Measurements from ENCODE around the gene HACD3.
"Not testable (repeated sequence)": the region's sequence is repeated elsewhere in the genome, so short reads cannot be mapped to it uniquely, and the experiment has no call there.

Gene HACD3

DNA sequence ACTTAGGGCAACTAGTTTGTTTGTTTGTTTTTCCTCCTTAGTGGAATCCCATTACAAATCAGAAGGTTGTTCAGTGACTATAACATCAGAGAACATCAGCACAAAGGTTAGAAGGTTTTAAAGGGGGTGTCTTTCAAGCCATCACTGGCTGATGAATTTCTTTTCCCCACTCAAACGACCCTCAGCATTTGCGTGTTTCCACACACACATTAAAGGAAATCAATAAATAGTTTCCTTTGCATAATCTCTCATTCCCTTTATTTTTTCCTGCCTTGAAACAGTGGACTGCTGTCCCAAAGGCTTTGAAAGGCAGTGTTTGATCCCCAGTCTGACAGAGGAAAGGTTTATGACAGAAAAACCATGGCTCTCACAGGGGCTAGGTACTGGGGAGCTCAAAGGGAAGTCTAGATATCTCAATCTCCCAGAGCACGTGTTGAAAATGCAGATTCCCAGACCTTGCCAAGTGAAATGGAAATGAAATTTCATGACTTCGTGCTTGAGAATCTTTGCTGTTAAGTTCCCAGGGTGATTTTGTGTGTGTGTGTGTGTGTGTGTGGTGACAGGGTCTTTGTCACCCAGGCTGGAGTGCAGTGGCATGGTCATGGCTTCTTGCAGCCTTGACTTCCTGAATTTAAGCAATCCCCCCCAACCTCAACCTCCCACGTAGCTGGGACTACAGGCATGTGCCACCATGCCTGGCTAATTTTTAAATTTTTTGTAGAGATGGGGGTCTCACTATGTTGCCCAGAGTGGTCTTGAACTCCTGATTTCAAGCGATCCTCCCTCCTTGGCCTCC is 82.9 kb downstream of the HACD3 start:
- no peak for TF ChIP-seq POU2F2 (IDR thresholded peaks at IDR 0.05; ENCODE audit: low read depth, low read length)
- no peak for TF ChIP-seq TAF1 (IDR thresholded peaks at IDR 0.05; ENCODE audit: low read depth, low read length)
- no peak for TF ChIP-seq PAX5 (IDR thresholded peaks at IDR 0.05; ENCODE audit: insufficient read depth, low read length, severe bottlenecking)
- no peak for TF ChIP-seq POLR2AphosphoS5 (IDR thresholded peaks at IDR 0.05; ENCODE audit: low read depth, low read length)
- DNase-seq (ENCODE audit: insufficient read length, low spot score) (no peak), FAIRE-seq (no peak)

DNA sequence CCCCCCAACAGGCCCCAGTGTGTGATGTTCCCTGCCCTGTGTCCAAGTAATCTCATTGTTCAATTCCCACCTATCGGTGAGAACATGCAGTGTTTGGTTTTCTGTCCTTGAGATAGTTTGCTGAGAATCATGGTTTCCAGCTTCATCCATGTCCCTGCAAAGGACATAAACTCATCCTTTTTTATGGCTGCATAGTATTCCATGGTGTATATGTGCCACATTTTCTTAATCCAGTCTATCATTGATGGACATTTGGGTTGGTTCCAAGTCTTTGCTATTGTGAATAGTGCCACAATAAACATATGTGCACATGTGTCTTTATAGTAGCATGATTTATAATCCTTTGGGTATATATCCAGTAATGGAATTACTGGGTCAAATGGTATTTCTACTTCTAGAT is 85.6 kb downstream of the HACD3 start:
- not testable (repeated sequence) for FAIRE-seq; DNase-seq (ENCODE audit: insufficient read length, low spot score)

DNA sequence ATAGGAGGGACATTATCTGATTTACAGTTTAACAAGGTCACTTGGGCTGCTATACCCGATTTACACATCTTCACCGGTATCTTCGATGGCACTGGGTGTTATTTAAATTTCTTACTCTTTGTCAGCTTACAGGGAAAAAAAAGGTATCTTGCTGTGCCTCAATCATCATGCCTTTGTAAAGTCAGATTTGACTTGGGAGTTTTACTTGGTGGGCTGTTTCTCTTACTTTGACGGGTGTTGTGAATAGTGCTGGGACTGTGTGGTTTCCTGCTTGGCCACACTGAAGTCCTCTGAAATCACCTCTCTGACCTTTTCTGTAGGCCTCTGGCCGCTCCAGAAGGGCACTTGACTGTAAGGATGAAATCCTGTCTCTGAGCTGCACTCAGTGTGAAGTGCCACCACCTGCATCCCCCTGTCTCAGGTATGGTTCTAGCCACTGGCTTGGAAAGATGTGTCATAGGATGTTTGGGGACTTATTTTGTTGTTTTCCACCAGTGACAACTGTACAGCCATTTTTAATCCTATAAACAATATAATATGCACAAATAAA is 88.4 kb downstream of the HACD3 start:
- DNase-seq (ENCODE audit: insufficient read length, low spot score) (no peak), FAIRE-seq (no peak)
- TF ChIP-seq PAX5 (IDR thresholded peaks at IDR 0.05; ENCODE audit: insufficient read depth, low read length, severe bottlenecking) = no peak
- no peak for TF ChIP-seq POU2F2 (IDR thresholded peaks at IDR 0.05; ENCODE audit: low read depth, low read length)
- TF ChIP-seq POLR2AphosphoS5 (IDR thresholded peaks at IDR 0.05; ENCODE audit: low read depth, low read length) = no peak
- TF ChIP-seq POLR2A (IDR thresholded peaks at IDR 0.05; ENCODE audit: low read depth, low read length) = no peak
- no peak for TF ChIP-seq SPI1 (IDR thresholded peaks at IDR 0.05; ENCODE audit: low read depth, low read length)
- no peak for TF ChIP-seq TAF1 (IDR thresholded peaks at IDR 0.05; ENCODE audit: low read depth, low read length)

DNA sequence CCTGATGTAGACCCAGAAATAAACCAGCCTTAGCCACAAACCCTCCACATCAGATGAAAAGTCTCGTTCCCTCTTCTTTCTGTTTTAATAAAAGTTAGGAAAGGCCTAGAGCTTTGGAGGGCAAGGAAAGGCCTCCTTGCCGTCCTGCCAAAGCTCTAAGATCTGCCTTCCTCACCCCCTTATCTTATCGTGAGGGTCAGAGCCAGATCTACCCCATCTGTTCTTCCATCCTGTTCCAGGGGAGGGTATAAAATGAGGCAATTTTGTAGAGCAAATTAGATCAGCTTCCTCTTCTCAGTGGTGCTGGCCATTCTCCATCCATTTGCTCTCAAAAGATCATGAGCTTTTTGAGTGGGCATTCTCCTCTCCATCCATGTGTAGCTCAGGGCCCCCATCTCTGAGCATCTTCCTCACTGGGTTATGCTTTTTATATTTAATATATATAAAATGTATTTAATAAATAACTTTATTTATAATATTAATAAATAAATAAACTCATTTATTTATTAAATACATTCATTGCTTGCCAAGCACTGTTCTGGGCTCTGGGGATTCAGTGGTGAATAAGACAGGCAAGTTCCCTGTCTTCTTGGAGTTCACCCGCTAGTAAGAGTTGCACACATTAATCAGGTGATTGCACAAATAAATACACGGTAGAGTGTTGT is 89.5 kb downstream of the HACD3 start:
- DNase-seq (ENCODE audit: insufficient read length, low spot score) (no peak), FAIRE-seq (no peak)
- no peak for TF ChIP-seq PAX5 (IDR thresholded peaks at IDR 0.05; ENCODE audit: insufficient read depth, low read length, severe bottlenecking)
- TF ChIP-seq SPI1 (IDR thresholded peaks at IDR 0.05; ENCODE audit: low read depth, low read length) = no peak
- TF ChIP-seq TAF1 (IDR thresholded peaks at IDR 0.05; ENCODE audit: low read depth, low read length) = no peak
- no peak for TF ChIP-seq POLR2A (IDR thresholded peaks at IDR 0.05; ENCODE audit: low read depth, low read length)
- no peak for TF ChIP-seq POLR2AphosphoS5 (IDR thresholded peaks at IDR 0.05; ENCODE audit: low read depth, low read length)
- TF ChIP-seq POU2F2 (IDR thresholded peaks at IDR 0.05; ENCODE audit: low read depth, low read length) = no peak

DNA sequence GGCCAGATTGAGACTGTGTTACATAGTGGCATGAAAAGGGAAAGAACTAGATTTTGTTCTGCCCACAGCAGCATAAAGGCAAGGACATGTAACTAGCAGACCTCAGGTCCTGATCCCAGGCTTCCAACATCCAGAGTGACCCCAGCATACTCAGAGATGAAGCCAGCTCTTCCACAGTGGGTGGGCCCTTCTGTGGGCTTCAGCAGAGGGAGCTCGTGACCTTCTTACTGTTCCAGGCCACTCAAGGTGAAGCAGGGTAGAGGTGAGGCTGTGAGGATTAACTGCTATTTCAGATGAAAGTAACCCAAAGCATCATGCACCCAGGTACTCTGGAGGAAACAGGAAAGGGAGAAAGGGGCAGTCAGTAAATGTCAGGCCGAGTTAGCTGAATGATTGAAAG is 90.6 kb downstream of the HACD3 start:
- FAIRE-seq (no peak), DNase-seq (ENCODE audit: insufficient read length, low spot score) (no peak)
- TF ChIP-seq POLR2AphosphoS5 (IDR thresholded peaks at IDR 0.05; ENCODE audit: low read depth, low read length) (no peak), PAX5 (IDR thresholded peaks at IDR 0.05; ENCODE audit: insufficient read depth, low read length, severe bottlenecking) (no peak), POLR2A (IDR thresholded peaks at IDR 0.05; ENCODE audit: low read depth, low read length) (no peak), SPI1 (IDR thresholded peaks at IDR 0.05; ENCODE audit: low read depth, low read length) (no peak), POU2F2 (IDR thresholded peaks at IDR 0.05; ENCODE audit: low read depth, low read length) (no peak), TAF1 (IDR thresholded peaks at IDR 0.05; ENCODE audit: low read depth, low read length) (no peak)

DNA sequence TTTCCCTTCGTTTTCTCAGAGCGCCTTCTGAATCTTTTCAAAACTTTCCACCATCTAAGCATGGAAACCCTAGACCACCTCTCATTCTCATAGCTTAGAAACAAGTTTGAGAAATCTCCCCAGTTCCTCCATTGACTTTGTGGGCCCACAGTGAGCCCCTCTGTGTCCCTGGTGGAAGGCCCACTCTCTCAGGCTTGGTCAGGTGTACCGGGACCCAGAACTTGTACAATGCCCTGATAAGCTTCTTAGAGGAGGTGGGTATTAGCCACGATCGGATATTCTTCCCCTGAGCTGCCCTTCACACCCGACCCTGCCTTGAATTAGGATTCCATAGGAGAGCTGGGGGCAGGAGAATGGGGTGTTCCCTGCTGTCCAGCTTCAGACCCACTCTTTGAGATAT is 91.4 kb downstream of the HACD3 start, which contains the start of gene SLC24A1:
SLC24A1 (plus strand) TSS at position 301 of the 400 bp plus-strand sequence. CDS start 2,143 bp downstream, outside the sequence.
- TF ChIP-seq TAF1 (IDR thresholded peaks at IDR 0.05; ENCODE audit: low read depth, low read length) = no peak
- TF ChIP-seq PAX5 (IDR thresholded peaks at IDR 0.05; ENCODE audit: insufficient read depth, low read length, severe bottlenecking) = no peak
- TF ChIP-seq POLR2A (IDR thresholded peaks at IDR 0.05; ENCODE audit: low read depth, low read length) = no peak
- no peak for TF ChIP-seq SPI1 (IDR thresholded peaks at IDR 0.05; ENCODE audit: low read depth, low read length)
- TF ChIP-seq POU2F2 (IDR thresholded peaks at IDR 0.05; ENCODE audit: low read depth, low read length) = no peak
- no peak for TF ChIP-seq POLR2AphosphoS5 (IDR thresholded peaks at IDR 0.05; ENCODE audit: low read depth, low read length)
- DNase-seq (ENCODE audit: insufficient read length, low spot score) (no peak), FAIRE-seq (no peak)

DNA sequence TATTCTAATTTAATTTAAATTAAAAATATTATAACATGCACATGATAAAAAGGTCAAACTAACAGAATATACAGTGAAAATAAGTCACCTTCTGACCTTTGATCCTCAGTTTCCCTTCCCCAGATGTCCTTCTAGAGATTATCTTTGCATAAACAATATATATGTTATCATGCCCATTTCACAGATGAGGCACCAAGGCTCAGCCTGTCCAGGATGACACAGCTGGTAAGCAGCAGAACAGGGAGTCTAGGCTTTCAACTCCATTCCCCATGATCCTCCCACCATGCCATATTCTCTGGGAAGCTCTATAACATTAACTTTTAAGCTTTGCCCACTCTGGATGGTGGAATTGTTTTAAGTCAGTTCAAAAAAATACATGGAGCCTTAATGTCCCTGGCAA is 92.8 kb downstream of the HACD3 start:
- DNase-seq (ENCODE audit: insufficient read length, low spot score) = no peak
- FAIRE-seq = no peak
- TF ChIP-seq SPI1 (IDR thresholded peaks at IDR 0.05; ENCODE audit: low read depth, low read length) (no peak), TAF1 (IDR thresholded peaks at IDR 0.05; ENCODE audit: low read depth, low read length) (no peak), POU2F2 (IDR thresholded peaks at IDR 0.05; ENCODE audit: low read depth, low read length) (no peak), POLR2AphosphoS5 (IDR thresholded peaks at IDR 0.05; ENCODE audit: low read depth, low read length) (no peak), POLR2A (IDR thresholded peaks at IDR 0.05; ENCODE audit: low read depth, low read length) (no peak), PAX5 (IDR thresholded peaks at IDR 0.05; ENCODE audit: insufficient read depth, low read length, severe bottlenecking) (no peak)

DNA sequence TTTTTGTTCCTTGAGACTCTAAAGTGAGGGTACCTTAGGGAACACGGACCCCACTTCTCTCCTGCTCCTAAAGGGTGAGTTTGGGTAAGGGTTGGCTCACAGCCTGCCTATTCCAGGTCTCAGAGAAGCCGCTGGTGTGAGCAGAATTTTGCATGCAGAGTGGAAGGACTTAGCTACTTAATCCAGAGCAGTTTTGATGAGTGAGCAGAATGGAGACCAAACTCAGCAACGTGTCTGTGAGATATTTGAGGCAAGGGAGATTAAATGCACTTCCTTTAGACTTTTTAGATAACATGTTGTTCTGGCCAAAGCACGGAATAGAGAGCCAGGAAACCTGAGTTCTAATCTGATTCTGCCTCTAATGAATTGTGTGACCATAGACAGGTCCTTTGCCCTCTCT is 96.6 kb downstream of the HACD3 start:
- TF ChIP-seq SPI1 (IDR thresholded peaks at IDR 0.05; ENCODE audit: low read depth, low read length) = no peak
- no peak for TF ChIP-seq POLR2A (IDR thresholded peaks at IDR 0.05; ENCODE audit: low read depth, low read length)
- TF ChIP-seq POLR2AphosphoS5 (IDR thresholded peaks at IDR 0.05; ENCODE audit: low read depth, low read length) = no peak
- no peak for TF ChIP-seq POU2F2 (IDR thresholded peaks at IDR 0.05; ENCODE audit: low read depth, low read length)
- TF ChIP-seq PAX5 (IDR thresholded peaks at IDR 0.05; ENCODE audit: insufficient read depth, low read length, severe bottlenecking) = no peak
- FAIRE-seq (no peak), DNase-seq (ENCODE audit: insufficient read length, low spot score) (no peak)
